Nucleus accumbens (tissue), 56 donors: ENCODE results near the gene CAPN2.
"Not testable (repeated sequence)": the region's sequence is repeated elsewhere in the genome, so short reads cannot be mapped to it uniquely, and the experiment has no call there.

Experiments used
- DNase-seq, 56 donors: peaks; one replicate each; lab custom pipeline; 2025; lab: John Stamatoyannopoulos, UW

Gene CAPN2

DNA sequence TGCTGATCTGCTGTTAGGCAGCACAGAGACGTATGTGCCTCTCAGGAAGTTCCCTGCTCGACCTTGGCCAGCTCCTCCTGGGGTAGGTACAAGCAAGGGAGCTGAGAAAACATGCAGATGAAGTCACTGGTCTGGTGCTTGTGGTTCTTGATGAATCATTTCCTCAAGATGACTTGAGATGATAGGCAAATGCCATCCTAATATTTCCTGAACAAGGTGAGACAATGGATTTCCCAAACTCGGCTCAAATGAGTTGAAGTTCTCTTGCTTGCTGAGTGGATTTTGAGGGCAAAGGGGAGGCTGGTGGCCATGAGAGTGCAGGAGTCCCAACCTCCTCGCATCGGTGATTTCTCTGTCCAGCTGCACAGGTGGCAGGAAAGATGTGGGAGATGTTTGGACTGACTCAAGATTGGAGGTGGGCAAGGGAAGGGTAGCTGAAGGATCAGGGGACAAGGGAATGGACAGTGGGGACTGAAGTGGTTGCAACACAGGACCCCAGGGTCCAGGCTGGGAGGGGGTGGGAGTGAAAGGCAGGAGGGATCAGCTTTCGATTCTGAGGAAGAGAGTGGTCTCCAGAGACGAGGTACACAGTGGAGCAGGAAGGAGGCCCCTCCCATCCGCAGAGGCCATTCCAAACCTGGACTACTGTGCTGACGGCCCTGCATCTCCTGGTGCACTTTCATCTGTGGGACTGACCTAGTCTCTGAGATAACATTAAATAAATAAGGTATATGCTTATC lies 63.9 kb downstream of the CAPN2 start:
- no peak for DNase-seq

DNA sequence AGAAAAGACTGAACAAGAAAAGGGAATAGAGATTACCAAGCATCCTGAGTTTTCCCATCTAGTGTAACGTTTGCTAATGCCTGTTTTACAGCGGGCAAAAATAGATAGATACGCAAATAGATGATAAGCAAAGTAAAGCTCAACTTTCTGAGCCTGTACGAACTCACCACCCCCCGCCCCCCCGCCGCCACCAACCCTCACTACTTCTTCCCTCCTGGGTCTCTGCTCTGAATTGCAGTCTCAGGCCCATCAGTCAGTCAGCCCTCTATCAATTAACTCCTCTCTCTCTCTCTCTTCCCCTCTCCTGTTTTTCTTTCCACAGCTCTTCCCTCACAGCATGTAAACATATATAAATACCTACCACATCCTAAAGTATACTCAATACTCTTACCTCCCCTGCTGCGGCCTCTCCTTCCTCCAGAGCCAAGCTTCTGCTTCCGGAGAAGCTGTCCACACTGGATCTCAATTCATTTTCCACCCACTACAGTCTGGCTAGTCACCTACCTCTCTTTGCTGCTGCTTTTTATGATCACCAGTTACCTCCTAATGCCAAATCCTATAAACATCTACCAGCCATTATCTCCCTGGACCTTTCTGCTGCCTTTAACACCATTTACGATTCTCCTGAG lies 64.6 kb downstream of the CAPN2 start:
- no peak for DNase-seq

DNA sequence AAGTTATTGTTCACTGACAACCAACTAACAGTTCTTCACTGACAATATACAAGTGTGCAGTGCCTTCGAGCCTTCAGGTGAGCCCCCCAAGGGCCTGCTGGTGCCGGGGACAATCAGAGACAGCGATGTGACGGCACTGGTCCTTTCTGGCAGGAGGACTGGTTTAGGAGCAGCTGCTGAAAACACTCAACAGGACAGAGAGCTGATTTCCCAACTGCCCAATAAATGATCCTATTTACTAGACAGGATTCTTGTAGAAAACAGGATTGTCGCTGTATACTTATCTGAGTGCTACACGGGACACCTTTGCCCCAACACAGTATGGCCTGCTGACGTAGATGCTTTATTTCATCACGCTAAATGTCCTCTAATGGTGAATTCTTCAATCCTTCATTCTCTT lies 68.0 kb downstream of the CAPN2 start:
- peak in 1 of 56 donors; percentile 17 for DNase-seq

DNA sequence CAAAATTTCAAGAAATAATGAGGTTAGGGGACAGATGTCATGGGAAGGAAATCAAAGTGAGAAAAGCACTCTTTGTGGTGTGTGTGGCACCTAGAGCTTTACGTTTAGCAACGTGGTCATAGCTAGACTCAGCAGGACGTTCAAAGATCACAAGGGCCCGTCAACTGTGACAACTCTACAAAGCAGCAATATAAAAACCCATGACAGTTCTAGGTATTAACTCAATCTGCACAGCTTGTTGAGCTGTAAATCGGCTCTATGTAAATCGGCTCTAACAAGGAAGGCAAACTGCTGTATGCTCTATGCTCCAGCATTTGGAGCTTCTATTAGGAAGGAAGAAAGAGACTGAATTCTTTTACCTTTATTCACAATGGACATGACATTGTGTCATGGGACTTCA lies 68.6 kb downstream of the CAPN2 start:
- peak in 1 of 56 donors; percentile 27 for DNase-seq

DNA sequence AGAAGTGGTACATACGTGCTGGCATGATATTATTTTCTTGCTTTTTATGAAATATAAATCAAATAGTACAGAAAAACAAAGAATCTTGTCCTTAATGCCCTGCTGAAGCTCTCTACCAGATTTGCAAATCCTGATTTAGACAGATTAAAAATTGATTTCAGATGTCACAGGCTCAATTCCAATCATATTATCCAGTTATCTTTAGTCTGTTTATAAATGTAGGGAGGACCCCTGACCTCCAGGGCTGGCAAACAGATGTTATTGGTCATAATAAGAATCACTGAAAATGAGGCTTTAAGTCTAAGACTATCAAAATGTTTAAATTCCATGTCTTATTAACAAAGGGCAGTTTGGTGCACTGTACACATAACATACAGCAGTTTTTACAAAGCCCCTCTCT lies 71.3 kb downstream of the CAPN2 start:
- DNase-seq = no peak

DNA sequence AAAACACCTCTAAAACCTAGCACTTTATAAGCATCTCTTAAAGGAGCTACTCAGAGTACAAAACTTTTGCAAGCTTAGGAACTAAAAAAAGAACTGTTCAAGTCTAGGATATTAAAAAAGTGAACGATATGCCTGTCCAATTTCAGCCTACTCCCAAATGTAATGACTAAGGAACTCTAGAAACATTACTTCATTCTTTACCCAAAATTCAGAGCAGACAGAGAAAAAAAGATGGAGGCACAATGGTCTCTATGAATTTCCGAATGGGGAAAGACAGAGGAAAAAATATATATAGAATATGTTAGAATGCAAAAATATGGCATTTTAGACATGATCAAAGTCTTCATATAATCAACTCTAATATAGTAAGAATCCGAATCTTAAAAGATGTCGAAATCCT lies 72.2 kb downstream of the CAPN2 start:
- no peak for DNase-seq

DNA sequence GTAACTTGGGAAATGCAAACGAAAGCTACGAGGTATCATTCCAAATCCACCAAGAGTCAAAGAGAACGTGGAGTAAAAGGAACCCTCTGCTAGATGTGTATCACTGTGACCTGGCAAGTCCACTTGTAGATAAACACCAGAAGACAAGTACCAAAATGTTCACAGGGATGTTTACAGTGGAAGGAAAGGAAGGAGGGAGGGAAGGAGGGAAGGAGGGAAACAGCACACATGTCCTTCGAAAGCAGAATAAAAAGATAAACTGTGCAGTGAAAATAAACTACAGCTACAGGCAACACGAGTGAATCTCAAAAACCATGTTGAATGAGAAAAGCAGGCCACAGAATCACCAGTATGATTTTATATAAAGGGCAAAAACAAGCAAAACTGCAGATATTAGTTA lies 73.5 kb downstream of the CAPN2 start:
- no peak for DNase-seq

DNA sequence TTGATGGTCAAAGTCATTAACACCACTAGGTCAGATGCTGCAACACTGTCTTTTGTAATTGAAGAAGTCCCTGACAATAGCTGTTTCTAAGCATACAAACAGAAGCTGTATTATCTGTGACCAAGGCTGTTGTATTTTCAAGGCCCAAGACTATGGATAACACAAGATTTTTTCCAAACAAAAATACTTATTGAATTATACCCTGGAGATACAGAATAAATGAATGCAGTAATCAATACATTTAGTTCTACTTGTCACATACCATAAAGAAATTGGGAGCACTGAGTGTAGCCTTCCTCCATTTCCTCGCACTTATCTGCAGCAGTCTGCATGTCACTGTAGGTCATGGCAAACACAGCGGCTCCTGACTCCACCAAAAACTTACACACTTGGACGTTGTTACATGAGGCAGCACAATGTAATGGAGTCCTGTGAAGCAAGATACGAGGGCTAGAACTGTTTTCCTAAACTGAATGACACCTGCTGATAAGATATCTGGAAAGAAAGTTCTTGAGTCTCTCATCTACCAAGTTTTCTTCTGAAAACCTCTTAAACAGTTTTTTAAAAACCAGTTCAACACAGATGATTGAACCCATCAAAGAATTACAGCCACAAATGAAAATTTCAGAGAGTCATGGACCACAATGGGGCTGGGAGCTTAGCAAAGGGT lies 76.5 kb downstream of the CAPN2 start:
- DNase-seq = peak in 2 of 56 donors; percentile 11 to 24

DNA sequence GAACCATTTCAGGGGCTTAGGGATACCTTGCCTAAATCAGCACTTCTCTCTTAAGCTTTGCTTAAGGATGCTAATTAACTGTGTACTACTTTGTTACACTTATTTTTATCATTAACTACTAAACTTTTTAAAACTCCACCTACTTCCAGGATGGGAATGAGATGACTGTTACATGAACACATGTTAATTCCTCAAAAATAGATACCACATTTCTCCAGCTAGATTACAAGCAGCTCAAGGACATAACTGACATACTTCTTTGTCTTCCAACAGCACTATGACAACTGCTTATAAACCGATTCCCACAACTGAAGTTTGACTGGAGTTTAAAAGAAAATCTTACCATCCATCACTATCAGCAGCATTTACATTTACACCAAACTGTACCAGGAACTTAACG lies 79.7 kb downstream of the CAPN2 start:
- DNase-seq = no peak

DNA sequence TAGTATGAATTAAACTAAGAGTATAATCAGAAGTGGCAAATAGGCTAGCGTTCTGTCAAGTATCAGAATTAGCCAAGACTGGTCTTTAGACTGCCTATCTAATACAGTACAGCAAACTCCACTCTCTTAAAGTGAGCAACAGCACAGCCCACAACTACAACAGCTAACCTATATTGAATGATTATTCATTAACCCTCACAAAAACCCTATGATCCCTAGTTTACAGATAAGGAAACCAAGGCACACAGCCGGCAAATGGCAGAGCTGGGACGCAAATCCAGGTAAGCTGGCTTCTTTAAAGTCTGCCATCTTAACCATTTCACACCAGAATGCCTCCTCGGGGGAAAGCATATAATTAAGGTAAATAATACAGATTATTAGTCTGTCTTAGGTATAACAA lies 81.4 kb downstream of the CAPN2 start:
- no peak for DNase-seq

DNA sequence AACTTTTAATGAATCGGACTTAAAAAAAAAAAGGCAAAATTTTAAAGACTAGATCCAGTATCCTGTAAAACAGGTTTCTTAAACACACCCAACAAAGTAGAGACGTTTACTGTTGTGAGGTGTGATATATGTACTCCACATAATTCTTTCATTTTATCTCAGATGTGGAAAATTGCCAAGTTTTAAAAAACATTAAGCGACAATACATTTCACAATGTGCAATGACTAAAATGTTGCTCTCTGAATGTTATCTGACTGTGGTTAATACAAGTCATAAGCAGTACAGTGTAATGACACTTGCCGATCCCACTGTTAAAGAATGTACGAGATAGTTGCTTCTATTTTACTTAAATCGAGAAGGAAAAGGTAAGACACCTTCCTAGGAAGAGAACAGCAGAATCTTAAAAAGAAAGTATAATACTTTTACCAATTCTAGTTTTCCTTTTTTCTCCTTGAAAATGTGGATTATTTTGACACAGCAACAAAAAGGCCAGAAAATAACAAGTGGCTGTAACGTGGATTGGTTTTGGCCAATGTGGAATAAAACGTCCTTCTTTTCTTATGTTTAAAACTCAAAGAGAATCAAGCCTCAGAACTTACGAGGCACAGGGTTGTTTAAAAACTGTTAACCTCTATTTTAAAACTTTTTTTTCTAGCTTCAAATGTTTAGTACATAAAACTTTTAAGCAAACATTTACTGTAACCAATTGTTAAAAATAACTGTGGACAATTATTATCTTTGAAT lies 82.0 kb downstream of the CAPN2 start:
- no peak for DNase-seq

DNA sequence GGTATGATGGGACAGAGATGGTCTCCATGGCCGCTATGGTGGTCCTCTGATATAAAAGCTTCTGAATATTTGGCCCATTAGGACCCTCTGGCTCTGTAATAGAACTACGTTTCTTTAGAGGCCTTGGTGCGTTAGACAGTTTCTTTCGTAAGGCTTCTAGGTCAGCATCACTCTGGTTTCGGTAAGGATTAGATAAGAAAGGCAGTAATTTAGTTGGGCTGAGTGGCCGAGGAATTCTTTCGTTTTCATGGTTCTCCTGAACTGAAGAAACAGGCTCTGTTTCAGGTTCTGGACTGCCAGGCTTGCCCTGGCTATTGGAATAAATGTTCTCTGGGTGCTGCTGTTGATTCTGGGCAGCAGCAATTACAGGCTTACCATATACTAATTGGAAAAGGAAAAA lies 83.9 kb downstream of the CAPN2 start:
- peak in 5 of 56 donors; percentile 18 to 31 (median 24) for DNase-seq

DNA sequence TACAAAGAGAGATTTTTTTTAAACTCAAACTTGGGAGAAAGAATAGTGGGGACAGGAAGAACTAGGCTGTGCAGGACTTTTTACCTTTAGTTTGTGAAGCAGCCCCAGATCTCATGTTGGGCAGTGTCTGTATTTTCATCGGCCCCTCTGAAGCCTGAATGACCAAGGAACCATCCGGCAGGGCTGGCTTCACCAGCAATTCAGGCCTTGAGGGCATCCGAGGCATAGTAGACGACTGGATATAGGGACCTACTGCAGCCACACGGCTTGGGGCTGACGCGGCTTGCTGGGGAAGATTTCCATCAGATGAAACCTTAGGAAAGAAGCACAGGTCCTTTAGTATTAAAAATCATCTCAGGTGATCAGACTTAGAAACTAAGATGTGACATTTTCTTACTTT lies 89.7 kb downstream of the CAPN2 start:
- peak in 19 of 56 donors; percentile 6 to 43 (median 24) for DNase-seq

DNA sequence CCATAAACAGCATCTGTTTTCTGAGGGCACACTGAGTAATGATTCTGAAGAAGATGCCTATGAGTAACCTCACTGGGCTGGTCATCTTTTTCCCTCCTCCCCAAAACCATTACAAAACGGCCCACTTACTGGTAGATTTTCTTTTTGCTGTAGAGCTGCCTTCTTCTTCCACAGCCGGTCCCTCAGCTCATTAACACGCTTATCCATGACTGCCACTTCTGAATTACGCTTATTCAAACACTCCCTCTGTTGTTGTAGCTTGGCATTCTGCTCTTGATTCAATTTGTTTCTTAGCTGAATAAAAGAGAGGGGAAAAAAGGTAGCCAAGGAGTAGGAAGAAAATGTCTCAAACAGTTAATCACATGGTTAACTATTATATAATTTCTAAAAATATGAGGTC lies 90.3 kb downstream of the CAPN2 start:
- DNase-seq = peak in 25 of 56 donors; percentile 6 to 72 (median 27)

DNA sequence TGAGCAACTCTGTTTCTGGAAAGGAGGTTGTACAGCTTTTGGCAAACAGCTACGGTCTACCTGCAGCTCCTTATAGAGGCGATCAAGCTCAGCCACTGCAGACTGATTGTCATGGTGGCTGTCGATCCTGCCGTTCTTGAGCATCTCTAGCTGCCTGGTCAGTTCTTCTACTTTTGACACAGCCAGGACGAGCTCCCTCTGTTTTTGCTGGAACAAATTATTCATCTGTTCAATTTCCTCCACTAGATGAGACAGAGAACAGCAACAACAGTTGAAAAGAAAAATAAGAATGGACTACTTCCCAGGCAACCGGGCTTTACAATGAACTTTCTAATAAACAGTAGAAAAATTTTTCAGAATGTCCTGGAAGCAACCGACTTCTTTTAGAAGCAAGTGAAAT lies 90.9 kb downstream of the CAPN2 start:
- peak in 8 of 56 donors; percentile 16 to 45 (median 23) for DNase-seq

DNA sequence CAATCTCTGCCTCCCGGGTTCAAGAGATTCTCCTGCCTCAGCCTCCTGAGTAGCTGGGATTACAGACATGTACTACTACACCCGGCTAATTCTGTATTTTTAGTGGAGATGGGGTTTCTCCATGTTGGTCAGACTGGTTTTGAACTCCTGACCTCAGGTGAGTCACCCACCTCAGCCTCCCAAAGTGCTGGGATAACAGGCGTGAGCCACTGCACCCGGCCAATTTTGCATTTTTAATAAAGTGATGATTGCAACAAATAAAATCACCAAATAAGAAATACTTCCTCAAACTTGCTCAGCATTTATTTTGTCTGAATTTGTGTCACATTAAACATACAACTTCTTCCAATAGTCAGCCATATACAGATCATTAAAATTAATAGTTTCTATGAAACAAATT lies 97.6 kb downstream of the CAPN2 start:
- DNase-seq = not testable (repeated sequence)

DNA sequence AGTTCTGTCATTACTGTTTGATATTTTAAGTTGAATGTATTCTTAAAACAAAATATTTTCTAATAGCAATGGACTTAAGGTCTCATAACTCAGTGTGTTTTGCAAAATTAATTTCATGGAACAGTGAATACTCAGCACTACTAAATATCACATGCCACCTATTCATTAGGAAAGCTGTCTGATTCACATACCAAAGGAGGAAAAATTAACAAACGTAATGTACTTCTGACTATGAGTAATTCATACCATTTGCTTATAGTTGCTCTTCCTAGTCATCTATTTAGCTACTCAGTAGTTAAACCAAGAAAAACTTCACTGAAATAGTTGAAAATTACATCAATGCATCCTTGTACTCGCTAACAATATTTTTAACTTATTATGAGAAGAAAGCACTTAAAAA lies 98.2 kb downstream of the CAPN2 start:
- DNase-seq = no peak

DNA sequence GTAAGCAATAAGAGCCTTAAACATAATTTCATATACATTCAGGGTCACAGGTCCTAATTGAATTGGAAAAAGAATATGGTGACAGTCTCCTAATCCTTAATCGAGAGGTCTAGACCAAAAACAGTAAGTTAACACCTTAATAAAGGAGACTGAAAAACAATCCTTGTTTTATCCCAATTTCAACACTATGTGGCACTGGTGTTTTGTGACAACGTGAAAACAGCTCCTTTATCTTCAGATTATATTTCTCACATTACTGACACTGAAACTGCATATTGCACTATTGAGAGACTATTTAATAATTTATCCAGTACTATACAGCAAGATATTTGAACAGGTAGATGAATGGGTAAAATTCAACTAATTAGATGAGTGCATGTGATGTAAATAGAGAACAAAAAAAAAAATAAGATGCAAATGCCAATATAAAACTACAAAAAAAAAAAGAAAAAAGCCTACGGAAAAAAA lies 99.3 kb downstream of the CAPN2 start:
- DNase-seq = no peak

DNA sequence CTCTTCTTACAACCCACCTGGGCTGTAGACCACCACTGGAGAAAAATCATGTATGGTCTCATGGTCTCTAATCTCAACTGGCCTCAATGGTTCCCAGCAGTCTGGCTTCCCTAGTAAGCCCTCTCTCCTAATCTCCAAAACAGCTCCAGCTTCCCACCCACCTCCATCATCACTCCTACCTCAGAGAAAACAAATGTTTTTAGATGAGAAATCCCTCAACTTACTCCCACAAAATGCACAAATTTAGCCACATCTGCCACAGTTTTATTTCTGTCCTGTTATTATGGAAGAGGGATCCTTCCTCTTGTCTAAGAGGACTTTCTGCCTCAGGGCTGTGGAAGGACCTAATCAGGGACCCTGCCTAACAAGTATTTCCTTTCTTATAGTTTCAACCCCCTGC lies 101.3 kb downstream of the CAPN2 start:
- no peak for DNase-seq

DNA sequence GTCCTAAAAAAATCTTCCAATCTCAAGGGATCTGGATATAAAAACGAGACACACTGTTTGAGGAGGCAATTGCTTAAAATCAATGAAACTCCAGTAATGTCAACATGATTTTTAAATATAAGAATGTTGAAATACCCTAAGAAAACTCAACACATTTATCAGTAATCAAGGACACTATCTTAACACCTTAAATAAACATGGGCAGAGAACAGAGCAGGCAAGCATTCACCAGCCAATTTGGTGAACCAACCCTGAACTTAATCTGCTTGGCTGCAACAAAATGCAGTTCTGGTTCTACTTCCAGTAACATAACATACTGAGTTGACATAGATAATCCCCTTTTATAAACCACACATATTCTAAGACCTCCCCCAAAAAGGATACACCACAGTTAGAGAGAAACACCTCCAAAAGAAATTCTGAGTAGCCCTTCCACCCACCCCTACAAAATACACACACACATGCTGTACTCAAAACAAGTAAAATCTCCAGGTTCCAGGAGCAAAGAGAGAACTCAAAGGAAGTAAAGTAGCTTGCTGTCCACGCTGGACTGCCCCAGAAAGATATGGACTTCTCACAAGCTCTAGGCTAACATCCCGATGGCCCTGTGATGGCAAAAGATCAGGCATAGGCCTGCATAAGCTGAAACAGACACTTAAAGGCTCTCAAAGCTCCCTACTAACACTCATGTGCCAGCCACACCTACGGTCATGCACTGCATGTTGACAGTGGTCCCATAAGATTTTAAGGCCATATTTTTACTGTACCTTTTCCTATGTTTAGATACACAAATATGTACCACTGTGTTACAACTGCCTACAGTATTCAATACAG lies 102.9 kb downstream of the CAPN2 start:
- DNase-seq = no peak
